ENCODE data around the gene SYT6.
"Not testable (repeated sequence)": the region's sequence is repeated elsewhere in the genome, so short reads cannot be mapped to it uniquely, and the experiment has no call there.

GRCh38 chr1:114058236-114058635 is 95.4 kb downstream of the SYT6 start:
- TF ChIP-seq, protein P1, sequence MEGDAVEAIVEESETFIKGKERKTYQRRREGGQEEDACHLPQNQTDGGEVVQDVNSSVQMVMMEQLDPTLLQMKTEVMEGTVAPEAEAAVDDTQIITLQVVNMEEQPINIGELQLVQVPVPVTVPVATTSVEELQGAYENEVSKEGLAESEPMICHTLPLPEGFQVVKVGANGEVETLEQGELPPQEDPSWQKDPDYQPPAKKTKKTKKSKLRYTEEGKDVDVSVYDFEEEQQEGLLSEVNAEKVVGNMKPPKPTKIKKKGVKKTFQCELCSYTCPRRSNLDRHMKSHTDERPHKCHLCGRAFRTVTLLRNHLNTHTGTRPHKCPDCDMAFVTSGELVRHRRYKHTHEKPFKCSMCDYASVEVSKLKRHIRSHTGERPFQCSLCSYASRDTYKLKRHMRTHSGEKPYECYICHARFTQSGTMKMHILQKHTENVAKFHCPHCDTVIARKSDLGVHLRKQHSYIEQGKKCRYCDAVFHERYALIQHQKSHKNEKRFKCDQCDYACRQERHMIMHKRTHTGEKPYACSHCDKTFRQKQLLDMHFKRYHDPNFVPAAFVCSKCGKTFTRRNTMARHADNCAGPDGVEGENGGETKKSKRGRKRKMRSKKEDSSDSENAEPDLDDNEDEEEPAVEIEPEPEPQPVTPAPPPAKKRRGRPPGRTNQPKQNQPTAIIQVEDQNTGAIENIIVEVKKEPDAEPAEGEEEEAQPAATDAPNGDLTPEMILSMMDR (IDR thresholded peaks at IDR 0.05; ENCODE audit: low read length), result not testable (repeated sequence)
- TF ChIP-seq EZH2 (optimal IDR thresholded peaks at IDR 0.05; ENCODE audit: low read depth, low read length); EZH2phosphoT487 (IDR thresholded peaks at IDR 0.05; ENCODE audit: low read length): not testable (repeated sequence)

Data from MM.1S (cell line).